Type B pancreatic cell (in vitro differentiated cells): Measurements from ENCODE around the gene C16orf89. TPM values are rescaled to one million over a fixed set of nuclear protein-coding genes. Genes with fewer than 3 reads are reported as not detected.

ENCODE experiments used
- DNase-seq: peaks from one replicate; pipeline ENCODE4 v3.0.0; 2021; ENCODE audit warnings: mixed read lengths; ENCODE audit not compliant: unreplicated experiment; ENCODE audit errors: extremely low spot score
- H3K27ac Mint-ChIP-seq: 2 replicates; pipeline ENCODE4 v1.8.0; 2021; ENCODE audit warnings: mild to moderate bottlenecking, mixed read lengths
- H3K27me3 Mint-ChIP-seq: 2 replicates; pipeline ENCODE4 v1.8.0; 2021; ENCODE audit warnings: mixed read lengths
- H3K36me3 Mint-ChIP-seq: 2 replicates; pipeline ENCODE4 v1.8.0; 2021; ENCODE audit warnings: mixed read lengths
- H3K4me1 Mint-ChIP-seq: one replicate; pipeline ENCODE4 v1.8.0; 2021; ENCODE audit warnings: mixed read lengths; ENCODE audit not compliant: unreplicated experiment
- H3K4me3 Mint-ChIP-seq: 2 replicates; pipeline ENCODE4 v1.8.0; 2021; ENCODE audit warnings: mild to moderate bottlenecking, mixed read lengths
- H3K9me3 Mint-ChIP-seq: 2 replicates; pipeline ENCODE4 v1.8.0; 2021; ENCODE audit warnings: mixed read lengths
- total RNA-seq: library from RNA; stranded (reverse); gene quantifications from 2 replicates; pipeline ENCODE4 v1.2.1, GENCODE V29; 2021; ENCODE audit warnings: low replicate concordance
- TF ChIP-seq, protein P1 (sequence below): fragments of 200-600 bp; sonication (generic); conservative IDR thresholded peaks from 2 replicates; pipeline ENCODE4 v1.5.0; 2021; ENCODE audit warnings: antibody characterized with exemption, mild to moderate bottlenecking

C16orf89 gene
- total RNA-seq, 1 donor from 2014 or later = 0.75 TPM

DNA sequence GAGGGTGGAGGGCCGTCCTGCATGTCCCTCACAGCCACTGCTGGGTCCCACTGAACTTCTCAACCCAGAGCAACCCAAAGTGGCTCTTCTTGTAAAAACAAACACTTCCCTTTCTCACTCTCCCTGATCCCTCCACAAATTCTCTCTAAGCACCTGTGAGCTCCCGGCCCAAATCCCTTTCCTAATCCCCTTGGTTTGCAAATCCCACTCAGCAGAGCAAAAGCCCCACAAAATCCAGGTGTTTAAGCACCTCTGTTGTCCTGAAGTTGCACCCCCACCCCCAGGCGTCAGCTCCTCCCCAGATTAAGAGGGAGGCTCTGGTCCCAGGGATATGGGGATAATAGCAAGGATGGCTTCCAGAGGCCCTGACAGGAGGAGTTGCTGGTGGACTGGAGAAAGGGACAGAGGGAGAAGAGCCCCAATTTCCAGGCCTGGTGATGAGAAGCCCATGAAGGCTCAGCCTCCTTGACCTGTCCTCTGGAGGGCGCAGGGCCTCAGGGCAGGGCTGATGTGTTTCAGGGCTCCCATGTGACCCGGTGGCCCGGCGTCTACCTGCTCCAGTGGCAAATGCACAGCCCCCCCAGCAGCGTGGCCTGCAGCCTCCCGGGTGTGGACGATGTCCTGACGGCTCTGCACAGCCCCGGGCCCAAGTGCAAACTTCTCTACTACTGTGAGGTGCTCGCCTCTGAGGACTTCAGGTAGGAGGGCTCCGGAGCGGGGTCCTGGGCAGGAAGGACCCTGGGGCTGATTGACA, 55.0 kb downstream of the C16orf89 start:
- Mint-ChIP-seq H3K4me3 (no peak overlapping the region), H3K9me3 (no peaks in the 10 kb centered on the region), H3K4me1 (no peaks in the 10 kb centered on the region), H3K27me3 (peaks cover 26% of the 10 kb centered on the region), H3K27ac (no peak overlapping the region), H3K36me3 (no peaks in the 10 kb centered on the region)
- TF ChIP-seq, protein P1, sequence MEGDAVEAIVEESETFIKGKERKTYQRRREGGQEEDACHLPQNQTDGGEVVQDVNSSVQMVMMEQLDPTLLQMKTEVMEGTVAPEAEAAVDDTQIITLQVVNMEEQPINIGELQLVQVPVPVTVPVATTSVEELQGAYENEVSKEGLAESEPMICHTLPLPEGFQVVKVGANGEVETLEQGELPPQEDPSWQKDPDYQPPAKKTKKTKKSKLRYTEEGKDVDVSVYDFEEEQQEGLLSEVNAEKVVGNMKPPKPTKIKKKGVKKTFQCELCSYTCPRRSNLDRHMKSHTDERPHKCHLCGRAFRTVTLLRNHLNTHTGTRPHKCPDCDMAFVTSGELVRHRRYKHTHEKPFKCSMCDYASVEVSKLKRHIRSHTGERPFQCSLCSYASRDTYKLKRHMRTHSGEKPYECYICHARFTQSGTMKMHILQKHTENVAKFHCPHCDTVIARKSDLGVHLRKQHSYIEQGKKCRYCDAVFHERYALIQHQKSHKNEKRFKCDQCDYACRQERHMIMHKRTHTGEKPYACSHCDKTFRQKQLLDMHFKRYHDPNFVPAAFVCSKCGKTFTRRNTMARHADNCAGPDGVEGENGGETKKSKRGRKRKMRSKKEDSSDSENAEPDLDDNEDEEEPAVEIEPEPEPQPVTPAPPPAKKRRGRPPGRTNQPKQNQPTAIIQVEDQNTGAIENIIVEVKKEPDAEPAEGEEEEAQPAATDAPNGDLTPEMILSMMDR = no peak
- no peak for DNase-seq

DNA sequence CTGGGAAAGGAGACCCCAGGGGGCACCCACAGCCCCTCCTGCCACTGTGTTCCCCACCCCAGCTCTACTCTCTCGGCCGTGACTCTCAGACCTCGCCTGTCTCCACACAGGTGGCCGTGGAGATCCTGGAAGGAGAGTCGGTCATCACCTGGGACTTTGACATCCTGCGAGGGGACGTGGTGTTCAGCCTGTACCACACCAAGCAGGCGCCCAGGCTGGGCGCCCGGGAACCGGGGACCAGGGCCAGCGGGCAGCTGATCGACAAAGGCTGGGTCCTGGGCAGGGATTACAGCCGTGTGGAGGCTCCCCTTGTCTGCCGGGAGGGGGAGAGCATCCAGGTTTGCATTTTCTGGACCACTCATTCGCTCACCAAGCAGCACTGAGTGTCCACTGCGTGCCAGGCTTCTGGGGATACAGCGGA, 57.4 kb downstream of the C16orf89 start:
- Mint-ChIP-seq H3K4me3 (no peak overlapping the region), H3K36me3 (no peaks in the 10 kb centered on the region), H3K9me3 (no peaks in the 10 kb centered on the region), H3K4me1 (no peaks in the 10 kb centered on the region), H3K27me3 (peaks cover 30% of the 10 kb centered on the region), H3K27ac (no peak overlapping the region)
- TF ChIP-seq, protein P1 = no peak
- DNase-seq = no peak

- H3K36me3 Mint-ChIP-seq = no peaks in the 10 kb centered on the region
- no peaks in the 10 kb centered on the region for H3K9me3 Mint-ChIP-seq
- H3K4me1 Mint-ChIP-seq = no peaks in the 10 kb centered on the region
- H3K4me3 Mint-ChIP-seq = no peak overlapping the region
- DNase-seq = no peak
- TF ChIP-seq, protein P1 = no peak
- peaks cover 29% of the 10 kb centered on the region for H3K27me3 Mint-ChIP-seq
- H3K27ac Mint-ChIP-seq = no peak overlapping the region
Measured at GRCh38 chr16:5007256-5007655, 58.5 kb downstream of the C16orf89 start.

GRCh38 chr16:5006348-5007193, 59.2 kb downstream of the C16orf89 start:
- H3K27me3 Mint-ChIP-seq = peaks cover 22% of the 10 kb centered on the region
- H3K4me3 Mint-ChIP-seq = no peak overlapping the region
- no peaks in the 10 kb centered on the region for H3K4me1 Mint-ChIP-seq
- no peak for DNase-seq
- H3K36me3 Mint-ChIP-seq = no peaks in the 10 kb centered on the region
- TF ChIP-seq, protein P1 = no peak
- H3K27ac Mint-ChIP-seq = no peak overlapping the region
- H3K9me3 Mint-ChIP-seq = no peaks in the 10 kb centered on the region

DNA sequence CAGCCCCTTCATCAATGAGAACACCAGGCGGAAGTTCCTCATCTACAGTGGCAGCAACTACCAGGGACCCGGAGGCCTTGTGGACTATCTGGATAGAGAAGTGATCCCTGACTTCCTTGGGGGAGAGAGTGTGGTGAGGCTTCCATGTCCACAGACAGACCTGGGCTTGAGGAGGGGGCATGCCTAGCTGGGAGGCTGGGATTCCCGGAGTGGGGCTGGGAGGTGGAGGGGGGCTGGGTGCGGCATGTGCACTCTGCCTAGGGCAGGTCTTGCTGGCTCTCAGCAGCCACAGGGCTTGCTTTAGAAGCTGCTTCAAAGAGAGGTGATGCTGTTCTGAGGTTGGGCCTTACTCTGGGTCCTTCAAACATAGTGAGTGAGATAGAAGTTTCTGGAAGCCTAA, 59.8 kb downstream of the C16orf89 start:
- Mint-ChIP-seq H3K4me3 (no peak overlapping the region), H3K27ac (no peak overlapping the region), H3K36me3 (no peaks in the 10 kb centered on the region), H3K4me1 (no peaks in the 10 kb centered on the region), H3K27me3 (peaks cover 21% of the 10 kb centered on the region), H3K9me3 (no peaks in the 10 kb centered on the region)
- TF ChIP-seq, protein P1 = no peak
- DNase-seq = no peak
